GM19324 (cell line): ENCODE measurements around the gene TFPI.

ENCODE experiments used
- ATAC-seq: cut with Tn5 transposase; IDR thresholded peaks from one replicate; pipeline ENCODE4 v1.9.1; 2021; ENCODE audit warnings: mild to moderate bottlenecking, moderate library complexity; ENCODE audit not compliant: unreplicated experiment, low FRiP score

Gene TFPI

DNA sequence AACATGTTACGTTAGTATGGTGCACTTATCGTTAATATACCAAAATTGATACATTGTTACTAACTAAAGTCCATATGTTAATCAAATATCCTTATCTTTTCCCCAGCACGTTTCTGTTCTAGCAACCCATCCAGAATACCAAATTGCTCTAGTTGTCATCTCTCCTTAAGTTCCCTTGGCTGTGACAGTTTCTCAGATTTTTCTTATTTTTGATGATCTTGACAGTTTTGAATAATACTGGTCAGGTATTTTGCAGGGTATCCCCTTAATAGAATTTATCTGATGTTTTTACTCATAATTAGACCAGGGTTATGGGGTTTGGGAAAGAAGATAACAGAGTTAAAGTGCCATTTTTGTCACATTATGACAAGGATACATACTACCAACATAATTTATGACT lies 47.8 kb downstream of the TFPI start:
- ATAC-seq = no peak

DNA sequence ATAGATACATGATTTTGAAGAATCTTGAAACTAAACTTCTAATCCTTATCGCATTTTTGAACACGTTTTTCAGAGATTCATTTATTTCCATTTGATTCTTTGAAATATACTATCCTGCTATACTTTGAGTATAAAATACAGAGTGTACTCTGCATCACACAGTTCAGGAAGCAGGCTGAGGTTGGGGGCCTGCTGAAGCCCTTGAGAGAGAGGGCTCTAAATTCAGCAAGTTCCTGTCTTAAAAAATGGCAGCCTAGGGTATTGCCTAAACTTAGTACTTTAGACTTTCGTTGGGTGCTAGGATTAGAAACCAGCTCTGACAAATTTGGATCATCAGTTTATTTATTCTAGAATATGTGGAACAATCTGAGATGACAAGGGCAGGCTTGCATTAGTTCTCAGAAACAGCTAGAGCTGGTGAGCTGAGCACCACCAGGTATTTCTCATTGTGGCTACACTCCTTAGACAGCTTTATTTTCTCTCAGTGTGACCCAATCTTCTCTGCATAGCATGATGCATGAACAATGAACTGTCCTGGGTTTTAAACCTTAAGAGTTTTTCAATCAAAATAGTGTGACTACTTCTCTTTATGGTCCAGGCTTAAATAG lies 49.1 kb downstream of the TFPI start:
- ATAC-seq = no peak

DNA sequence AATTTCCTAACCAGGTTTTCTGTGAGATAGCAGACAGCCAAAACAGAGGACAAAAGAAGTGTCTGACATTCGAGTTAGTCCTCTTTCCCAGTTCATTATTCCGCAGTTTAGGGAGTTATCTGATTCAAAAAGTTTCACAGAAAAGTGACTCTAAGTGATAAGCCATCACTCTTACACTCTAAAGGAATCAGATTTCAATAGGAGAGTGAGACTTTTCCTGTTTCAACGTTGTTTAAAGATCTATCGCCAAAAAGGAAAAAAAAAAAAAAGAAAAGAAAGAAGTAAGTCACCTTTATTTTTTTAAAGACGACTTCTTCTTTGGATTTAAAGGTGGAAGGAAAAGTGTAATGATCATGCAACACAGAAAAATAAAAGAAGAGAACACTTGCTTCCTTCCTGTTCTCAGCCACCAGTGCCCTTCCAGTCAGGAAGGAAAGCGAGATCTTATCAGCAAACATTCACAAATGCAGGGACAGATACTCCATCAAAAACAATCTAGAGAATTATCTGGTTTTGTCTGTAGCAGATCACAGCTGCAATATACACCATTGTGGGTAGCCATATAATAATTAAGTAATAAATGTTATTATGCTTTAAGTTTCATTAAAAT lies 49.8 kb downstream of the TFPI start:
- ATAC-seq = no peak

DNA sequence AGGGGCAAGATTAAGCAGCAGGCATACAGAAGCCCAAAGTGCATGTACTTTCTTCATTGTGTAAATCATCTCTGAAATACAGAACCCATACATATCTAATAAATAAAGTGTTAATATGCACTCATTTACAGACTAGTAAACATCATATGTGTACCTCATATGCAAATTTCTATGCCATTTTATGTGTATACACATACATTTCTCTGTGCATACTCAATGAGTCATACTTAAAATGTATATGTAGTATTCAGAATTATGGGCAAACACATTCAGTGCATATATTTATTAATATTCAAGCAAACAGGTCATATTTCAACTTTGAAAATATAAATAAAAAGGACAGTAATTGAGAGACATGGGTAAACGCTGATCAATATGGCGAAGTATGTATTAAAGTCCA lies 50.5 kb downstream of the TFPI start:
- ATAC-seq = no peak

DNA sequence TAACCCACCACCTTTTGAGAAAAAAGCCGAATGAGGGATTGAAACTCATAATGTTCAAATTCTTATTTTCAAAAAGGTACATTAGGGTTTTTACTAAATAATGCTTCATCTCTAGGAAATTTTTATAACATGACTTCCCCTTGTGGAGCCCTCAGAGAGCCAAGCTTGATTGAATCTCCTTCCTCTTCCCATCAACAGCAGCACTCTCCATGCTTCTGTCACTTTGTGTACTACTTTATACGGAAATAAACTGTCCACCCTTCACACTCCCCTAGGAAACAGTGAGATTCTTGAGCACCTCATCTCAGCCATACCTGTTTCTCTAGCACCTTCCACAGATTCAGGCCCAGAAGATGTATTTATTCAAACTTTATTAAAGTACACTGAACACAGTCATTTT lies 51.8 kb downstream of the TFPI start:
- no peak for ATAC-seq

DNA sequence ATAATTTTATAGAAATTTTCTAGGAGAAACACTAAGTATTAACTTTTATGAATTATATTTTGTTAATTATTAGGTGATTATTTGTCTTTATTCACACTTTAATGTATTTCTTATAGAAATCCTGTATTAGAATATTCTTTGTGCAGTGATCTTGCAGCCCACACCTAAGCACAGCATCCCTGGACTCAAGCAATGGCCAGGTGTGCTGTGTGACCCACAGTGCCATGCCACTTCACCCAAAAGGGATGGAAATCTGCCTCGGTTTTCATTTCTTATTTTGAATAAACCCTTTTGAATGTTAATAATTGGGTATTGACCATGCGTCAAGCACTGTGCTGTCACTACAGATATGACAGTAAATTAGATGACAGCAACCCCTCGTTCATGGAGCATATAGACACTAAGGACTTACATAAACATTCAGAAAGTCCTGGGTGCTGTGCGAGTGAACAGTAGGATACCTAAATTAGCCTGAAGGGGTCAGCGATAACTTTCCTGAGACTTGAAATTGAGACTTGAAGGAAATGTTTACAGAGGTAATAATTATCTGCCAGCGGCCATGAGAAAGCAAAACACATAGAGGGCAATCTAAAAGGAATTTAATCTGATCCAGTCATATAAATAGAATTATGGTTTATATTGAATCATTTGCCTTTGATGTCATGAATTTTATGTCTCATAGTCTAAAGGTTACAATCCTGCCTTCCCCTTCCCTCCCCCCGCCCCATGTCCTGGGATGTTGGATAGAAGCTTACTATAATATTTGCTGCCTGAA lies 53.5 kb downstream of the TFPI start:
- no peak for ATAC-seq

DNA sequence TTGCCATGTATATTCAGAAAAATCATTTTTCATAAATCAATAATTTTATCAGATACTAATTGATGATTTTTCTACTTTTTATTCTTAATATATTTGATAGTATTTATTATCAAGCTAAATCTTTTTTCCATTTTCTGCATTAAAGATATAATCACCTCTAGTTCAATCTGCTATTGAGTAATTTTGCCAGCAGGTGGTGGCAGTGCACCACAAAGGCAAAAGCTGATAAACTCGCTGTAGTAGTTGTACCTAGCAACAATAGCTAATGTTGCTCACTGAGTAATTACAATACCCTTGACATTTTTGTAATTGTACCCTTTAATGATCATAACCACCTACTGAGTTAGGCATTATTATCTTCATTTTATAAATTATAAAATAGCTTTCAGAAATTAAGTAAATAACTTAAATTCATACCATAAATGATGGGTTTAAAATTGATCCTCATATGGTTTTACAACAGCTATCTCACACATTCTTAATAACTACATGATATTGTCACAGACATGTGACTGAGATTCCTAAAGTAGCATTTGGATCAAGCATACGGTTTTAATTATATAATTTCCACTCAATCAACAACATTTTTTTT lies 54.2 kb downstream of the TFPI start:
- peak; percentile 73 for ATAC-seq

DNA sequence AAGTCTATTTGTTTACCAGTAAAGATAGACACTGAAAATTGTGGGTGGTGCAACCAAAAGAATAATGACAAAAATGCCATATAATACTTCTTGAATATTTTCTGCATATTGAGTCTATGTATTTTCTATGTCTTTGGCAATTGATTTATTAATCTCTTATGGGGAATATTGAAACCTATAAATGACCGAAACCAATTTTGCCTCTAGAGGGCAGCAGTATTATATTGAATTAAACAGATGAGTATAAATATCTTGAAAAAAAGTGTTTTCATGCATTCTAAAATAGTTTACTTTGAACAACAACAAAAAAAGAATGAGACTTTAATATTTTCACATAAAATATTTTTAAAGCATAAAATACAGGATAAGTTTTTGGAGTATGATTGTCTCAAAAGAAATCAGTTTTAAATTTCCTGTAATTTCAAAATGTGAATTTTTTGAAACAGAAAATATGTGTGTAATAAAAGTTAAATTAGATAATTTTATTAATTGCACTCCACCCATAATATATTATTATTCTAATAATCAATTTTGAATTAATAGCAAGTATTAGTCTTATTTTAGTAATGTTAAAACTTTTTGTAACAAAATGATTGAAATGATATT lies 56.3 kb downstream of the TFPI start:
- no peak for ATAC-seq

DNA sequence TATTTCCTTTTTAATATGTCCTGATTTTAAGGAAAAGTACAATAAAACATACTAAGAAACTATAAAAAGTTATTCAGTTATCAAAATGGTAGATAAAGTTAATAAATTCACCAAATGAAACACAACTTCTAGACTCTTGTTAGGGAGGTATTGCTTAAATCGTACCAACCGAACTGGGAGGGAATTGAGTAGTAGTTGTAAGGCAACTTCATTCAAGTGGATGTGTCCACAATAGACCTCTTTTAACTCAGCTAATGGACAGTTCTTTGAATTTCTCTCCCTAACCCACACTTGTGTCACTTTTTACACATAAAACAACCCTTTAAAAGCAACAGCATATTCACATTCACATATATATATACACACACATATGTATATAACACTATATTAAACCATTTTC lies 57.1 kb downstream of the TFPI start:
- ATAC-seq = no peak

DNA sequence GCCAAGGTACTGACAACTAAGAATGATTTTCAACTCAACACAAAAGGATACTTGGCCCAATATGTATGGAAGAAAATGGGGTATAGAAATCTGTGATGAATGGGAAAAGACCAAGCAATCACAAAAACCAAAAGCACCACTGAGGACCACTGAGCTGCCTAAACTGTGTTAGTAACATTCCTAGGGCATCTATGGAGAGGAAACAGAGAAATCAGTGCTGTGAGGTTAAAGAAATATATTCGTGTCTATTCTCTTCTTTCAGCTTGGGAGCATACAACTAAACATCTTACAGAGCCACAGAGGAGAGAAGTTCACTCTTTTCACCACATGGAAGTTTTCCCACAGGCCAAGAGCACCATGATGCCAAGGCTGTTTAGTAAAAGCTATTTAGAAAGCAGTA lies 58.9 kb downstream of the TFPI start:
- ATAC-seq = no peak

DNA sequence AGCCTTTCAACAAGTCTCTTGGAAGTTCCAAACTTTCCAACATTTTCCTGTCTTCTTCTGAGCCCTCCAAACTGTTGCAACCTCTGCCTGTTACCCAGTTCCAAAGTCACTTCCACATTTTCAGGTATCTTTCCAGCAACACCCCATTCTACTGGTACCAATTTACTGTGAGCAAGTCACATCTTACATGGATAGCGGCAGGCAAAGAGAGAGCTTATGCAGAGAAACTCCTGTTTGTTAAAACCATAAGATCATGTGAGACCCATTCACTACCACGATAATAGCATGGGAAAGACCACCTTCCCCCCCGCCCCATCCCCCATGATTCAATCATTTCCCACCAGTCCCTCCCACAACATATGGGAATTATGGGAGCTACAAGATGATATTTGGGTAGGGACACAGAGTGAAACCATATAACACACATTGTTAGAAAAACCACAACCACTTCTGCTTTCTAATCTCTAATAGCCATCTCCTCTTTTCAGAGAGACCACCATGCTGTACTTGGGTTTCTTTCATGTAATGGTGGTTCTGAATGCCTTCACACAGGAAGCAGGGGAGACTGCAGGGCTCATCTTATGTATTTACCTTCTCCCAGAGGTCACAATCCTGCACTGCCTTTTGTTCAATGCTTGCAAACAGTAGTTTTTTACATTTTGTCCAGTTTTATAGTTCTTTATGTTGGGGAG lies 60.2 kb downstream of the TFPI start:
- no peak for ATAC-seq

DNA sequence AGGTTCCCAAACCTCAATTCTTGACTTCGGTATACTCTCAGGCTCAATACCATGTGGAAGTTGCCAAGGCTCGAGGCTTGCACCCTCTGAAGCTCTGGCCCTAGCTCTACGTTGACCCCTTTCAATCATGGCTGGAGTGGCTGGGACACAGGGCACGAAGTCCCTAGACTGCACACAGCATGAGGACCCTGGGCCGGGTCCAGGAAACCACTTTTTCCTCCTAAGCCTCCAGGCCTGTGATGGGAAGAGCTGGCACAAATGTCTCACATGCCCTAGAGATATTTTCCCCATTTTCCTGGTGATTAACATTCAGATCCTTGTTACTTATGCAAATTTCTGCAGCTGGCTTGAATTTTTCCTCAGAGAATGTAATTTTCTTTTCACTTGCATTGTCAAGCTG lies 61.1 kb downstream of the TFPI start:
- ATAC-seq = no peak

DNA sequence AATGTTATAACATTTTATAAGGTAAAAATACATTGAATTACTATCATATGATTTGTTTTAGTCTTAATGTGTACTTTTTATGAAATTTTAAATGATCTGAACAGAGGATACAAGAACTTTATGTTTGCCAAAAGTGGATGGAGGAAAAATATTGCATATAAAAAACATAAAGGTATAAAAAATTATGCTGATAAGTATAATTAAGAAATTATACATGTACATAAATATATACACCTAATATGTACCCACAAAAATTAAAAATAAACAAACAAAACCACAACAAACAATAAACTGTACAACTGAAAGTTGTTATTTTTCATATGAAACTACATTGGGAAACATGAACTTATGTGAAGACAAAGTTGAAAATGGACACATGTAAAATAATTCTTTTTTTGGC lies 68.0 kb downstream of the TFPI start:
- ATAC-seq = no peak

DNA sequence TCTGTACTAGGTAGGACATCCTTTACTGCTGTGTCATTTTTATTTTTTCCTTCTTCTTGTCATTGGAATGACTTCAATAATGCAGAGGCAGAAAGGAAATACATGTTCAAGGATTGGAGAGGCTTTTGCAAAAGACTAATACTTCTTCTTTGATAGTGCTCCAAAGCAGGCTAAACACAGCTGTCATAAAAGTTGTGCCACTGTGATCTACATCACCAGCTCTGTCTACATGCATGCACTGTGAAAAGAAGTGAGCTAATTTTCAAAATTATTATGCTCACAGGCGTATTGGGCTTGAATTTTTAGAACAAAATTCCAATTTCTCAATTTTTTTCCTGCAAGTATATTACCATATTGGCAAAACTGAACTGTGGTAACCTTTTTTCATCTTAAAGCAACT lies 68.7 kb downstream of the TFPI start:
- ATAC-seq = no peak

DNA sequence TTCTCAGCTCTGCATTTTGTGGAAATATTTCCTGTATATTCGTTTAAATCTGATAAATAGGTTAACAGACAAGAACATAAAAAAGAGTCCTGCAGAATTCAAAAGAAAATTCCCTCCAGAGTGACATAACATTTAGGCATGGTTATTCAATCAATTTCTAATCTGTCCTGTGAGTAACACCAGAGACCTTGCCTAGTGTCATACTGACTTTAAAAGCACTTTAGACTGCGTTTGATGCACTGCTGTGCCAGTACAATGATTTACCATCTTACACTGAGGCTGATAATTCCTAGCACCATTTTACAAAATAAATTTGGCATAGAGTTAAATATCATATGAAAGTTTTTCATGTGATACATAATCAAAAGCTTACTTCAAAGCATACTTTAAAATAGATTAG lies 70.7 kb downstream of the TFPI start:
- no peak for ATAC-seq

DNA sequence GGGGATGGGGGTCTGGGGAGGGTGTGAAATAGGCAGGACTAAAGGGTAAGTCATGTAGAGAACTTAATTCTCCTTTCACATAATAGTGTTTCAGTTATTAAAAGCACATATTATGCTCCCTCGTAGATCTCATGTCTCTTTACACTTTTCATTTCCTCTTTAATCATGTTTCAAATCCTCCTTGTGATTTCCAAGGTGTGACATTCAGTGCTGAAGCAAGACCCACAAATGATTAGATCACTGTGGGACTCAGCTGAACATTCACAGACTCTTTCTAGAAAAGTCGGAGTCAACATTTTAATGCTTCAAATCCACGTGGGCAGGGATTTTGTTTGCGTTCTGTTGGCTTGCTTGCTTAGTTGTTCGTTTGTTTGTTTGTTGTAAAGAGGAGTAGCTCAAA lies 71.4 kb downstream of the TFPI start:
- ATAC-seq = no peak

DNA sequence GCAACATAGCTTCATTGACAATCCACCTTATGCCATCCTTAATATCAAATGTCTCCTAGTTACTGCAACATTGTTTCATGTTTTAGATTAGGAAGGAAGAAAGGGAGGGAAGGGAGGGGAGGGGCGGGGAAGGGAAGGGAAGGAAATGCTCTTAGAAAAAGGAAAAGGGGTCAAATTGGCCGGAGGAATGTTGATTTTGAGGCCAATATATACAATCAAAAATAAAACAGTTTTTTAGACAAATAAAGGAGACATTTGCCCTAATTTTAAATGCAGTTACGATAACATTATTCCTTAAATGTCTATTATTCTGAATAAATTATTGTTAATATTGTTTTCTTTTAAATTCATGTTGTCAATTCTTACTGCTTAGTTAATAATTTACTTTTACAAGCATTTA lies 72.7 kb downstream of the TFPI start:
- ATAC-seq = no peak

DNA sequence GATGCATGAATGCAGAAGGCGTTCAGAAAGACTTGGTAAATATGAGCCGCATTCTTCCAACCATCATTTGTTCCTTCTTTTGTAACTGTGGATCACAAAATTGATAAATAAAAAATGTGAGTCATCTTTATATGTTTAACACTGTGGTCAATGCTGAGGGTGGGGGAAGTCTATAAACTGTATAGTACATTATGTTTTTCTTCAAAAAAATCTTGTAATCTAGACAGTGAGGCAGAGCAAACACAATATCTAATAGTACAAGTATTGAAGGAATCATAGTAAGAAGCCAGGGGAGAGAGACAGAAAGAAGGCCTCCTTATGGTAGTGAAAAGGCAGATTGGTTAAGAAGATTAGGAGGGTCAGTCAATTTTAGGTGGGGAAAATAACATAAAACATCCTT lies 75.5 kb downstream of the TFPI start:
- no peak for ATAC-seq

DNA sequence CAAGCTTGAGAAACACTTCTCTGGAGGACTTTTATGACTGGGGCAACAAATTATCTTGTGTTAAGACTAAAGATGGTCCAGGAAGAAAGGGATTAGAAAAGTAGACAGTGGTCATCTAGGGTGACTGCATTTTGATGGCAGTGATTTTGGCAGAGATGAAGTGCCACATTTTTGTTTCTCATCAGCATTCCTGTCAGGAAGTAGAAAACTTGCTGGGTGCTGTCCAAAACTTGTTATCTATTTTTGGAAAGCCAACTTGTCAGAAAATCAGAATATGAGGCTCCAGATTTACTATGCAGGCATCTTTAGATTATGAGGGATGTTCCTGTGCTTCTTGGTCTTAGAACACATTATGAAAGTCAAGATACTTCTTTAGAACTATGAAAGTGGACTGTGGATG lies 77.2 kb downstream of the TFPI start:
- ATAC-seq = no peak

DNA sequence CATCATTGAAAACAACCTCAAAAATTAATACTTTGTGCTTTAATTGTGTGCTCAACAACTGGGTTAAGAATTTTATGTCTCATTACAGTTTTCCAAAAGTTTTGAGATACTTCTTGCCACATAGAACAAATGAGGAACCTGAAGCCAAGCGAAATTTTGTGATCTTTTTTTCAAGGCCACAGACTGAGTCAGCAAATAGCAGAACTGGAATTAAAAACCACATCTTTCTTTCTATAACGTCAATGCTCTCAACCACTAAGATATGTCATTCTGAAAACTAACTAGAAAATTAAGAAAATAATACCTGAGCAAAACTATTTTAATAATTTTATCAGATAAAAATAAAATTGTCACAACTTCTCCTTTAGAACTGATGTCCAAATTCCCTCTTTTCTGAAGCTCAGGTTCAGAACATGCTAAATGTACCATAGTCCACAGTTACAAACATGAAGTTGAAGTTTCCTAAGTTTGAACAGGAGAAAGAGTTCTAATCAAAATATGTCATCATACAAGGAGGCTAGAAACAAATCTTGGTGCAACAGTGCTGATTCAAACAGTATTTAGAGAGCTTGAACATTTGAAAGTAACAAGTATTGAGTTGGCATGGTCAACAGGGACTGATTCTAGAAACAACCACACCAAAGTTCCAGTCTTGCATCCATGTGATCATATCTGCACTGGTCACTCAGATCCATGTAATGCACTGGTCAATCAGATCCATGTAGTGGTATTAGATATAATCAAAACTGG lies 78.6 kb downstream of the TFPI start:
- no peak for ATAC-seq
